ENCODE measurements around the gene PRKACB. TPM values are rescaled to one million over a fixed set of nuclear protein-coding genes. Genes with fewer than 3 reads are reported as not detected.

The PRKACB gene
- total RNA-seq (2022) = 12.8 and 14.8 TPM in 2 replicates
- Bru-seq, nascent RNA = percentile 67 among the genes with signal in this experiment
- percentile 65 among the genes with signal in this experiment for BruChase-seq, experiment 1, labeled RNA remaining after a 6-hour chase
- percentile 69 among the genes with signal in this experiment for BruChase-seq, experiment 2, labeled RNA remaining after a 2-hour chase
- long read RNA-seq, full-length matches to known transcripts = 10 of 12 reads
- long read RNA-seq, partial matches to known transcripts = 0 of 12 reads
- long read RNA-seq, other reads (novel, unspliced or antisense) = 2 of 12 reads

GRCh38 chr1:84143796-84144565 lies at the start of gene PRKACB:
TSS of gene PRKACB (plus strand) at chr1:84144271. CDS start at chr1:84144362, 91 bp downstream.
- POLR2A ChIA-PET = interaction anchor here (0.6 to 2.1 kb wide), 6 partner anchors 104 to 336 kb away, joined by 3 to 9 read pairs (median 4); no protein-coding TSS in a partner anchor
- BruUV-seq (replicated peaks) = no TSS peak

GRCh38 chr1:84095308-84095707 lies 48.8 kb upstream of the PRKACB start:
- DNase-seq (ENCODE audit: unreplicated experiment) = no peak
- Mint-ChIP-seq H3K27ac (ENCODE audit: low read depth, unreplicated experiment) (no peak overlapping the region), H3K27me3 (ENCODE audit: insufficient read depth, unreplicated experiment) (no peaks in the 10 kb centered on the region), H3K4me1 (ENCODE audit: insufficient read depth, unreplicated experiment) (peaks cover under 1% of the 10 kb centered on the region), H3K9me3 (ENCODE audit: unreplicated experiment) (no peaks in the 10 kb centered on the region), H3K36me3 (ENCODE audit: insufficient read depth, unreplicated experiment) (peaks cover 5% of the 10 kb centered on the region), H3K4me3 (ENCODE audit: unreplicated experiment) (no peak overlapping the region)
- TF ChIP-seq CTCF (IDR thresholded peaks at IDR 0.05; ENCODE audit: unreplicated experiment) = no peak
- intact Hi-C loops (cut with micrococcal nuclease) = no loop called here
- POLR2A ChIA-PET = interaction anchor here (0.7 kb wide), 1 partner anchor 10 kb away, joined by 3 read pairs; no protein-coding TSS in a partner anchor
- no TSS peak for BruUV-seq (replicated peaks)
- CTCF ChIA-PET = interaction anchor here (0.7 kb wide), 1 partner anchor 168 kb away, joined by 3 read pairs; no protein-coding TSS in a partner anchor

More at GRCh38 chr1:84143796-84144565, at the start of gene PRKACB:
- peak; percentile 9 for DNase-seq (ENCODE audit: unreplicated experiment)
- no peaks in the 10 kb centered on the region for H3K36me3 Mint-ChIP-seq (ENCODE audit: insufficient read depth, unreplicated experiment)
- no peak within 1 kb of the TSS for H3K4me3 Mint-ChIP-seq (ENCODE audit: unreplicated experiment)
- no peaks in the 10 kb centered on the region for H3K27me3 Mint-ChIP-seq (ENCODE audit: insufficient read depth, unreplicated experiment)
- CTCF ChIA-PET = interaction anchor here (0.6 to 12.3 kb wide), 12 partner anchors 12 to 1780 kb away, joined by 3 to 174 read pairs (median 4); no protein-coding TSS in a partner anchor
- no peak for TF ChIP-seq CTCF (IDR thresholded peaks at IDR 0.05; ENCODE audit: unreplicated experiment)
- H3K9me3 Mint-ChIP-seq (ENCODE audit: unreplicated experiment) = no peaks in the 10 kb centered on the region
- H3K27ac Mint-ChIP-seq (ENCODE audit: low read depth, unreplicated experiment) = no peak within 1 kb of the TSS
- no peaks in the 10 kb centered on the region for H3K4me1 Mint-ChIP-seq (ENCODE audit: insufficient read depth, unreplicated experiment)
- intact Hi-C loops (cut with micrococcal nuclease) = no loop called here

- CTCF ChIA-PET = interaction anchor here (0.7 kb wide), 1 partner anchor 80 kb away, joined by 3 read pairs; no protein-coding TSS in a partner anchor
- intact Hi-C loops (cut with micrococcal nuclease) = no loop called here
- H3K36me3 Mint-ChIP-seq (ENCODE audit: insufficient read depth, unreplicated experiment) = peaks cover 5% of the 10 kb centered on the region
- no peaks in the 10 kb centered on the region for H3K9me3 Mint-ChIP-seq (ENCODE audit: unreplicated experiment)
- no peak overlapping the region for H3K27ac Mint-ChIP-seq (ENCODE audit: low read depth, unreplicated experiment)
- no peak for DNase-seq (ENCODE audit: unreplicated experiment)
- H3K4me1 Mint-ChIP-seq (ENCODE audit: insufficient read depth, unreplicated experiment) = peaks cover 3% of the 10 kb centered on the region
- TF ChIP-seq CTCF (IDR thresholded peaks at IDR 0.05; ENCODE audit: unreplicated experiment) = no peak
- no TSS peak for BruUV-seq (replicated peaks)
- POLR2A ChIA-PET = interaction anchor here (0.7 kb wide), 1 partner anchor 10 kb away, joined by 3 read pairs; no protein-coding TSS in a partner anchor
- no peaks in the 10 kb centered on the region for H3K27me3 Mint-ChIP-seq (ENCODE audit: insufficient read depth, unreplicated experiment)
- H3K4me3 Mint-ChIP-seq (ENCODE audit: unreplicated experiment) = no peak overlapping the region
These were observed 47.9 kb upstream of the PRKACB start for GRCh38 chr1:84096176-84096575.

- ChIA-PET CTCF (no interaction called here), POLR2A (interaction anchor here (2.6 kb wide), 1 partner anchor 13 kb away, joined by 12 read pairs; no protein-coding TSS in a partner anchor)
- intact Hi-C loops (cut with micrococcal nuclease) = no loop called here
- BruUV-seq (replicated peaks) = no TSS peak
- no peaks in the 10 kb centered on the region for H3K36me3 Mint-ChIP-seq (ENCODE audit: insufficient read depth, unreplicated experiment)
- TF ChIP-seq CTCF (IDR thresholded peaks at IDR 0.05; ENCODE audit: unreplicated experiment) = no peak
- DNase-seq (ENCODE audit: unreplicated experiment) = no peak
- no peak overlapping the region for H3K4me3 Mint-ChIP-seq (ENCODE audit: unreplicated experiment)
- H3K27ac Mint-ChIP-seq (ENCODE audit: low read depth, unreplicated experiment) = no peak overlapping the region
- no peaks in the 10 kb centered on the region for H3K9me3 Mint-ChIP-seq (ENCODE audit: unreplicated experiment)
- peaks cover 21% of the 10 kb centered on the region for H3K4me1 Mint-ChIP-seq (ENCODE audit: insufficient read depth, unreplicated experiment)
- H3K27me3 Mint-ChIP-seq (ENCODE audit: insufficient read depth, unreplicated experiment) = no peaks in the 10 kb centered on the region
These were observed 42.9 kb upstream of the PRKACB start for GRCh38 chr1:84101204-84101603.

Measured in MCF 10A (cell line).